Esophagus muscularis mucosa (tissue), 4 donors: ENCODE data around the gene FRY.

Experiments
- EP300 ChIP-seq: sonication (generic); formaldehyde crosslinking; IDR thresholded peaks from one replicate; pipeline ENCODE4 v1.6.1; 2017; ENCODE audit warnings: antibody characterized with exemption
- POLR2A ChIP-seq: fragments of 450-650 bp; IDR thresholded peaks from one replicate; pipeline ENCODE4 v1.6.1; 2017; ENCODE audit warnings: antibody characterized with exemption, moderate library complexity, mild to moderate bottlenecking, low read depth
- TF ChIP-seq, protein P1 (sequence below), 3 experiments: fragments of 200-600 bp in 2 of 3; fragments of 450-650 bp in 1 of 3; sonication (generic) in 2 of 3; IDR thresholded peaks; one replicate each; pipeline ENCODE4 v1.5.1; 2017 to 2019; ENCODE audit warnings: antibody characterized with exemption in 3 of 3, mild to moderate bottlenecking in 2 of 3, moderate library complexity in 1 of 3

DNA sequence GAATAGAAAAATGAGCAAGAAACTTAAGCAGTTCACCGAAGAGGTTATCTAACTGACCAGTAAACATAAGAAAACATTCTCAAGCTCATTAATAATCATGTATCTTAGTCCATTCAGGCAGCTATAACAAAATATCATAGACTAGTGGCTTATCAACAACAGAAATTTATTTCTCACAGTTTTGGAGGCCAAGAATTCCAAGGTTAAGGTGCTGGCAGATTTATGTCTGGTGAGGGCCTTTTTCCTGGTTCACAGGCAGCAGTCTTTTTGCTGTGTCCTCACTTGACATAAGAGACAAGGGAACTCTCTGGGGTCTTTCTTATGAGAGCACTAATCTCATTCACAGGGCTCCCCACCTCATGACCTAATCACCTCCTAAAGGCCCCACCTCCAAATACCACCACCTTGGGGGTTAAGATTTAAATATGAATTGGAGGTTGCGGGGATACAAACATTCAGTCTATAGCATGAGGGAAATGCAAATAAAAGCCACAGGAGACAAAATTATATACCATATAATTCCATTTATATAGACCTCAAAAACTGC, 160.0 kb downstream of the FRY start:
- TF ChIP-seq, protein P1, sequence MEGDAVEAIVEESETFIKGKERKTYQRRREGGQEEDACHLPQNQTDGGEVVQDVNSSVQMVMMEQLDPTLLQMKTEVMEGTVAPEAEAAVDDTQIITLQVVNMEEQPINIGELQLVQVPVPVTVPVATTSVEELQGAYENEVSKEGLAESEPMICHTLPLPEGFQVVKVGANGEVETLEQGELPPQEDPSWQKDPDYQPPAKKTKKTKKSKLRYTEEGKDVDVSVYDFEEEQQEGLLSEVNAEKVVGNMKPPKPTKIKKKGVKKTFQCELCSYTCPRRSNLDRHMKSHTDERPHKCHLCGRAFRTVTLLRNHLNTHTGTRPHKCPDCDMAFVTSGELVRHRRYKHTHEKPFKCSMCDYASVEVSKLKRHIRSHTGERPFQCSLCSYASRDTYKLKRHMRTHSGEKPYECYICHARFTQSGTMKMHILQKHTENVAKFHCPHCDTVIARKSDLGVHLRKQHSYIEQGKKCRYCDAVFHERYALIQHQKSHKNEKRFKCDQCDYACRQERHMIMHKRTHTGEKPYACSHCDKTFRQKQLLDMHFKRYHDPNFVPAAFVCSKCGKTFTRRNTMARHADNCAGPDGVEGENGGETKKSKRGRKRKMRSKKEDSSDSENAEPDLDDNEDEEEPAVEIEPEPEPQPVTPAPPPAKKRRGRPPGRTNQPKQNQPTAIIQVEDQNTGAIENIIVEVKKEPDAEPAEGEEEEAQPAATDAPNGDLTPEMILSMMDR (IDR thresholded peaks at IDR 0.05), result no peak
- no peak for TF ChIP-seq POLR2A
- TF ChIP-seq EP300, result no peak
